Activated CD4-positive, alpha-beta T cell treated with anti-CD3 and anti-CD28 coated beads for 24 hours (primary cell): ENCODE data around the gene MYH11.
"Not testable (repeated sequence)": the region's sequence is repeated elsewhere in the genome, so short reads cannot be mapped to it uniquely, and the experiment has no call there.

ENCODE experiments used
- DNase-seq, 2 donors: peaks; one replicate each; pipeline ENCODE4 v3.0.0-alpha.2; 2020; ENCODE audit warnings: low read depth in 2 of 2

Gene MYH11

DNA sequence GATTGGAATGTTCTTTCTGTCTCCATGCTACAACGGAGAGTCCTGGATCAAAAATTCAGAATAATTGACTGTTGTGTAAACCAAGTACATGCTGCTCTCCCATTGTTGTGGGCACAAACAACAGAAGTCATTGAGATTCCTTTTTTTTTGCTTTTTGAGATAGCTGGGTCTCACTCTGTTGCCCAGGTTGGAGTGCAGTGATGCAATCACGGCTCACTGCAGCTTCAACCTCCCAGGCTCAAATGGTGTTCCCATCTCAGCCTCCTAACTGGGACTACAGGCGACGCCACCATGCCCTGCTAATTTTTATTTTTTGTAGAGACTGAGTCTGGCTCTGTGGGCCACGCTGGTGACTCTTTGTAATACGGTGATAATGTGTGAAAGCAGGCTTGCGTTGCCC, 182.3 kb downstream of the MYH11 start:
- no peak for DNase-seq

DNA sequence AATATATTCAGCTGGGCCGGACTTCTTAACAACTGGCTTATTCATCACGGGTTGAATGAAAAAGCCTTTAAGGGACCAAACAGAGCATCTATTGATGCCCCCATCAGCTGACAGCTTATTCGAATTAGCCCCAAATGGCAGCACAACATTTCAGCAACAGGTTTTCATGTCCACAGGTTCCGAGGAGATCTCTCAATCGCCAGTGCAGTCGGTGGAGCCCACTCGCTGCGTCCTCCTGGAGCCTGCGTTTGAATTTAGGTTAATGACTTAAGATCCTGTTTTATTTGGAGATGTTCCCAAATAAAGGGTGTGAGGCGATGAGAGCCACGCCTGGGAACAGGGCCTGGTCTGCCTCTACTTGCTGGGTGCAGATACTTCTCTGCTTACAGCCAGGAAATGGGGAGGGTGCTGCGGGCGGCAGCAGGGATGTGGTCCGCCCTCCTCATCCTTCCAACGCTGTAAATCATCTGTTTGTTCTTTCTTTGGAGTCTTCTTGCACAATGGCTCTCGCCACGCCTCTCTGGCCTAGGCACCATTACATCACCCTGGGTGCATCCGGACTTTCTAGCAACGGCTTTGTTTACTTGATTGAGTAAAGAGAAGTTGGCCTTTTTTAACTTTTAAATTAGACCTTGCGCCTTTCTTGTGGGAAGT, 184.2 kb downstream of the MYH11 start:
- DNase-seq: peak in 1 of 2 donors; percentile 27

DNA sequence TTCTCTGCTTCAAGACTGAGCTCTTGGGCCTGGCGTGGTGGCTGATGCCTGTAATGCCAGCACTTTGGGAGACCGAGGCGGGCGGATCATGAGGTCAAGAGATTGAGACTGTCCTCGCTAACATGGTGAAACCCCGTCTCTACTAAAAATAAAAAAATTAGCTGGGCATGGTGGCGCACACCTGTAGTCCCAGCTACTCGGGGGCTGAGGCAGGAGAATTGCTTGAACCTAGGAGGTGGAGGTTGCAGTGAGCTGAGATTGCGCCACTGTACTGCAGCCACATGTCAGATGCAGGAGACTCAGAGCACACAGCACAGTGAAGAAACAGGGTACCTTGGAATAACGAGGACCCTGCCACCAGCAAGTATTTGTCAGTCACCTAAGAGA, 184.7 kb downstream of the MYH11 start:
- DNase-seq: not testable (repeated sequence)

DNA sequence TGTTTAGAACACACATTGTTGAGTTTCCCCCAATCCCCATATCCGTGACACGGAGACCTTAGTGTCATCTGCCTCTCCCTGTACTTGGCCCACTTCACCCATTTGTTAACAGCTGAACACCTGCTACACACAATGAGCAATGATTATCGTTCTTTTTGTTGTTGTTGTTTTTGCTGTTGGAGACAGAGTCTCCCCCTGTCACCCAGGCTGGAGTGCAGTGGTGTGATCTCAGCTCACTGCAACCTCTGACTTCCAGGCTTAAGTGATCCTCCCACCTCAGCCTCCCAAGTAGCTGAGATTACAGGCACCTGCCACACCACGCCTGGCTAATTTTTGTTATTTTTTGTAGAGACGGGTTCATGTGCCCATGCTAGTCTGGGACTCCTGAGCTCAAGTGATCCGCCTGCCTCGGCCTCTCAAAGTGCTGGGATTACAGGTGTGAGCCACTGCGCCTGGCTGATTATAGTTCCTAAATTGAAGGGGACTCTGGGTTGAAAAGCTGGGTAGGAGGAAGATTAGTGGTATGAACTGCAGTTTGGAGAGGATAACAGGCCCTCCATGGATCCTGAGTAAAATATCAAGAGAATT, 185.2 kb downstream of the MYH11 start:
- no peak for DNase-seq

DNA sequence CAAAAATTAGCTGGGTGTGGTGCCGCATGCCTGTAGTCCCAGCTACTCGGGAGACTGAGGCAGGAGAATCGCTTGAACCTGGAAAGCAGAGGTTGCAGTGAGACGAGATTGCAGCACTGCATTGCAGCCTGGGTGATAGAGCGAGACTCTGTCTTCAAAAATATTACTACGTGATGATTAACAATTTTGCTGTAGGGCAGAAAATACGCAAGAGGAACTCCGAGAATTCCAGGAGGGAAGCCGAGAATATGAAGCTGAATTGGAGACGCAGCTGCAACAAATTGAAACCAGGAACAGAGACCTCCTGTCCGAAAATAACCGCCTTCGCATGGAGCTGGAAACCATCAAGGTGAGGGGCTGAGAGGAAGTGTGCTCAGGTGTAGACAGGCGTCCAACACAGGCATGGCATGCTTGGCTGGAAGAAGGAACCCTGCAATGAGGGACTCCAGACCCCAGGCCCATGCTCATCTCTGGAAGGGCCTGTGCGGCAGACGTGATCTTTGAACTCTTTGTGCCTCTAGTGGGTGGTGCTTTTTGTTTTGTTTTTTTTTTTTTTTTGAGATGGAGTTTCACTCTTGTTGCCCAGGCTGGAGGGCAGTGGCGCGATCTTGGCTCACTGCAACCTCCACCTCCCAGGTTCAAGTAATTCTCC, 189.6 kb downstream of the MYH11 start:
- DNase-seq: no peak

DNA sequence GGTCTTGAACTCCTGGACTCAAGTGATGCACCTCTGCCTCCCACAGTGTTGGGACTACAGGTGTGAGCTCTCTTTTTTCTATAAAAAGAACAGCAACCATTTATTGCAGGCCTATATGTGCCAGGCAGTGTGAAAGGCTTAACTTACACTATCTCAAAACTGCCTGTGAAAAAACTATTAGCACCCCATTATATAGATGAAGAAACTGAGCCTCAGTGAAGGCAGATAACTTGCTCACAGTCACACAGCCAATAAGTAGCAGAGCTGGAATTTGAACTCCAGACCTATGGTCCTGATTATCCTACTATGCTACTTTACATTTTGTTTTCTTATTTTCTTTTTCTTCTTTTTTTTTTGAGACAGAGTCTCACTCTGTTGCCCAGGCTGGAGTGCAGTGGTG, 191.7 kb downstream of the MYH11 start:
- no peak for DNase-seq

DNA sequence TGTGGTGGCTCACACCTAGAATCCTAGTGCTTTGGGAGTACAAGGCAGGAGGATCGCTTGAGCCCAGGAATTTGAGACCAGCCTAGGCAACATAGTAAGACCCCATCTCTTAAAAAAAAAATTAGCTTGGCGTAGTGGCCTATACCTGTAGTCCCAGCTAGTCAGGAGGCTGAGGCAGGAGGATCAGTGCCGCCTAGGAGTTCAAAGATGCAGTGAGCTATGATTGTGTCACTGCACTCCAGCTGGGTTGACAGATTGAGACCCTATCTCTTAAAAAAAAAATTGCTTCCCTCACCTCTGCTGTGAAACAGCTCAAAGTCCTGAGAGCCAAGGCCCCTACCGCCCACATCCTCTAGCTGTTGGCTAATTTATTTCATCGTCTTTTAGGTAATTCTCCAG, 196.6 kb downstream of the MYH11 start:
- DNase-seq: no peak

DNA sequence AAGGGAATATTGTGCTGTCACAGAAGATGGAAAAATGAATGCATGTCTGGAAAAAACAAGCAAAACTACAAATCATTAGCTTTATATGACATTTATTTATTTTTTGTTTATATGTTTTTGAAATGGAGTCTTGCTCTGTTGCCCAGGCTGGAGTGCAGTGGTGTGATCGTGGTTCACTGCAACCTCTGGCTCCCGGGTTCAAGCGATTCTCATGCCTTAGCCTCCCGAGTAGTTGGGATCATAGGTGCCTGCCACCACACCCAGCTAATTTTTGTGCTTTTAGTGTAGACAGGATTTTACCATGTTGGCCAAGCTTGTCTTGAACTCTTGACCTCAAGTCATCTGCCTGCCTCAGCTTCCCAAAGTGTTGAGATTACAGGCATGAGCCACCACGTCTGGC, 198.3 kb downstream of the MYH11 start:
- no peak for DNase-seq

DNA sequence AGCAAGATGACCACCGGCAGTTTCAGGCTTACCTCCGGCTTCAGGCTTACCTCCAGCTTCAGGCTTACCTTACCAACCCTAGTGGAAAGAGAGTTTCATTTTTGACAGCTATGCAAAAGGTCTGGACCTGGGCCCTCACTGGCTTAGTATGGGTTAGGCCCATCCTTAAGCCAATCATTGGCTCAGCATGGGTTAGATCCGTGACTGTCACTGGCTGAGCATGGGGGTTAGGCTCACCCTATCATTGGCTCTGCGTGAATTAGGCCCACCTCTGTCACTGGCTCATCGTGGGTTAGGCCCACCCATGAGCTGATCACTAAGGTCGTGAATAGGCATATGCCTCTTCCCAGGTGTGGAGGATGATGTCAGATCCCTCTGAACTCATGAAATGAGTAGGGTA, 198.7 kb downstream of the MYH11 start:
- DNase-seq: no peak

DNA sequence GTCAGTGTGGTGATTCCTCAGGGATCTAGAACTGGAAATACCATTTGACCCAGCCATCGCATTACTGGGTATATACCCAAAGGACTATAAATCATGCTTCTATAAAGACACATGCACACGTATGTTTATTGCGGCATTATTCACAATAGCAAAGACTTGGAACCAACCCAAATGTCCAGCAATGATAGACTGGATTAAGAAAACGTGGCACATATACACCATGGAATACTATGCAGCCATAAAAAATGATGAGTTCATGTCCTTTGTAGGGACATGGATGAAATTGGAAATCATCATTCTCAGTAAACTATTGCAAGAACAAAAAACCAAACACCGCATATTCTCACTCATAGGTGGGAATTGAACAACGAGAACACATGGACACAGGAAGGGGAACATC, 201.3 kb downstream of the MYH11 start:
- DNase-seq: not testable (repeated sequence)

DNA sequence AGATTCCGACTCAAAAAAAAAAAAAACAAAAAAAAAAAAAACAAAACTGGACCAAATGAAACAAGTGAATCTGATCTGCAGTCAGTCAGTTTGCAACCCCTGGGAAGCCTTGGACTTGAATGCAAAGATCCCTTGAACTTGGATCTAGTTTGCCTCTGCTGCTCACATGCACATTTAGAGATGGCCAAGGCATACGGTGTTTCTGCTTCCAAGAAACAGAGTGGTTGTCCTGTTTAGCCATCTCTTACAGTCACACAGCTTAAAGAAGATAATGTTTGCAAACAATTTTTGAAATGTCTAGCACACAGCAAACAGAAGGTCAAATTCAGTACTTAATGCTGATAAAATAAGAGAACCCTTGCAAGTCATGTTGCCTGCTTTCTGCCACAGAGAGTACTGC, 202.2 kb downstream of the MYH11 start:
- no peak for DNase-seq

DNA sequence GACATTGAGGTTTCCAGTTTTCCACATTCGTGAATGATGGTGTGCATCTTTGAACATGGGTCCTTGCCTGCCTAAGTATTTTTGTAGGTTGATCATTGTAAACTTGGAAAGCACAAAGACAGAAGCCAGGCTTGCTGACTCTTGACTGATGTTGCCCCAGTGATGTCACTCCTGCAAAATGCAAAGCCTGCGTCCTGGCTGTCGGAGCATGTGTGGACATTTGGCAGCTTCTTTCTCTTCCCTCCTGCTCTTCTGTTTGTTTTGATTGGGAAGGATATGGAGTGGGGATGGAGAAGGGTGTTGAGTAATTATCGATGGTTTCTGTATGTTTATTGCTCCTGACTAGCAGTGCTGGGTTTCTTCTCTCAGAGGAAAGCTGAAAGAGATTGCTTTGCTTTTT, 203.6 kb downstream of the MYH11 start:
- DNase-seq: no peak
